Smooth muscle cell (in vitro differentiated cells): ENCODE measurements around the gene ASRGL1. TPM values are rescaled to one million over a fixed set of nuclear protein-coding genes. Genes with fewer than 3 reads are reported as not detected.

ENCODE experiments used
- DNase-seq: peaks from one replicate; lab custom pipeline; 2025; ENCODE audit not compliant: unreplicated experiment; lab: John Stamatoyannopoulos, UW
- H2AFZ ChIP-seq: fragments of 200-600 bp; sonication (generic); 2 replicates; pipeline ENCODE4 v1.6.0; 2016; ENCODE audit warnings: antibody characterized with exemption, low read depth, mild to moderate bottlenecking
- H3F3A ChIP-seq: fragments of 200-600 bp; sonication (generic); 2 replicates; pipeline ENCODE4 v1.6.0; 2017; ENCODE audit warnings: antibody characterized with exemption, low read depth
- H3K27ac ChIP-seq: fragments of 200-600 bp; sonication (generic); 2 replicates; pipeline ENCODE4 v1.5.1; 2016; ENCODE audit warnings: low read depth, mild to moderate bottlenecking
- H3K27me3 ChIP-seq: fragments of 200-600 bp; sonication (generic); 2 replicates; pipeline ENCODE4 v1.6.1; 2016; ENCODE audit warnings: low read depth, mild to moderate bottlenecking
- H3K36me3 ChIP-seq: fragments of 200-600 bp; sonication (generic); 2 replicates; pipeline ENCODE4 v1.5.1; 2016; ENCODE audit warnings: low read depth
- H3K4me1 ChIP-seq: fragments of 200-600 bp; sonication (generic); 2 replicates; pipeline ENCODE4 v1.5.1; 2016; ENCODE audit warnings: low read depth
- H3K4me2 ChIP-seq: fragments of 200-600 bp; sonication (generic); 2 replicates; pipeline ENCODE4 v1.6.0; 2016; ENCODE audit warnings: mild to moderate bottlenecking
- H3K4me3 ChIP-seq: fragments of 200-600 bp; sonication (generic); 2 replicates; pipeline ENCODE4 v1.5.1; 2016; ENCODE audit warnings: mild to moderate bottlenecking
- H3K79me2 ChIP-seq: fragments of 200-600 bp; sonication (generic); 2 replicates; pipeline ENCODE4 v1.6.0; 2016; ENCODE audit warnings: low read depth, mild to moderate bottlenecking
- H3K9ac ChIP-seq: fragments of 200-600 bp; sonication (generic); 2 replicates; pipeline ENCODE4 v1.6.0; 2016; ENCODE audit warnings: low read depth
- H3K9me3 ChIP-seq: fragments of 200-600 bp; sonication (generic); replicated peaks from 2 replicates; pipeline ENCODE4 v1.5.1; 2016; ENCODE audit warnings: low read depth
- H4K20me1 ChIP-seq: fragments of 200-600 bp; sonication (generic); 2 replicates; pipeline ENCODE4 v1.6.0; 2016; ENCODE audit warnings: low read depth
- CTCF ChIP-seq: fragments of 200-600 bp; sonication (generic); IDR thresholded peaks from 2 replicates; pipeline ENCODE4 v1.5.1; 2017; ENCODE audit warnings: borderline replicate concordance, mild to moderate bottlenecking, antibody characterized with exemption; ENCODE audit not compliant: insufficient read depth, poor library complexity, severe bottlenecking
- WGBS: methylation state at CpG from one replicate; pipeline ENCODE4 v1.1.7; 2016; ENCODE audit warnings: low lambda C conversion rate; 5-methylcytosine and 5-hydroxymethylcytosine counted together
- polyA plus RNA-seq: library from polyadenylated mRNA; unstranded; fragments of >200 nt; fragmentation: Nextera tagmentation; extraction: Ambion mirVana; gene quantifications from 2 replicates; pipeline ENCODE4 v1.2.1, GENCODE V29; 2016
- total RNA-seq: library from RNA; depleted of rRNA; stranded (reverse); fragments of >200 nt; gene quantifications from 2 replicates; pipeline ENCODE4 v1.2.3, GENCODE V29; 2014

Gene ASRGL1
- total and polyA plus RNA-seq, 2 experiments from 2014 or later: 0.97 to 1.4 TPM

GRCh38 chr11:62391642-62392425 lies 54.6 kb downstream of the ASRGL1 start:
- no peaks in the 10 kb centered on the region for H3K79me2 ChIP-seq
- H3K27me3 ChIP-seq: no peaks in the 10 kb centered on the region
- peaks cover 5% of the 10 kb centered on the region for H3F3A ChIP-seq
- H3K4me2 ChIP-seq: no peak overlapping the region
- DNase-seq: no peak
- H3K4me1 ChIP-seq: no peaks in the 10 kb centered on the region
- no peak overlapping the region for H3K4me3 ChIP-seq
- no peak overlapping the region for H3K27ac ChIP-seq
- no peaks in the 10 kb centered on the region for H4K20me1 ChIP-seq
- H3K9me3 ChIP-seq: no peaks in the 10 kb centered on the region
- WGBS: 90% methylated on average over 16 of the region's 16 CpGs
- H3K9ac ChIP-seq: no peak overlapping the region
- no peak for TF ChIP-seq CTCF
- no peaks in the 10 kb centered on the region for H3K36me3 ChIP-seq
- H2AFZ ChIP-seq: no peak overlapping the region

DNA sequence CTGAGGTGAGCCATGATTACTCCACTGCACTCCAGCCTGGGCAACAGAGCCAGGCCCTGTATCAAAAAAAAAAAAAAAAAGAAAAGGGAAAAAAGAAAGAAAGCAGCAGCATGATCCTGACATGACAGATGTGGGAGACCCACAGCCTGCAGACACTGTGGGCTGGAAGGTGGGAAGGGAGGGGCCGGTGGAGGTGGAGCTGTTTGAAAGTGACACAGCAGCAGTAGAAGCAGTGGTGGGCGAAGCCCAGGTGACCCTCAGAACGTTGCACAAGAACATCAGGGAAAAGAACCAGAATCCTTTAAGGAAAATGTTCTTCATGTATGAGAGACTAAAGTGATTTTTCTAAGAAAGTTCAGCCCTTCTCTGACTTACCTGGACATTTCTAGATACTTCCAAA lies 55.3 kb downstream of the ASRGL1 start:
- H3K27me3 ChIP-seq: no peaks in the 10 kb centered on the region
- H3F3A ChIP-seq: peaks cover 11% of the 10 kb centered on the region
- H2AFZ ChIP-seq: no peak overlapping the region
- no peak overlapping the region for H3K9ac ChIP-seq
- no peaks in the 10 kb centered on the region for H4K20me1 ChIP-seq
- no peak for DNase-seq
- no peak for TF ChIP-seq CTCF
- H3K4me2 ChIP-seq: no peak overlapping the region
- no peak overlapping the region for H3K27ac ChIP-seq
- no peaks in the 10 kb centered on the region for H3K9me3 ChIP-seq
- no peaks in the 10 kb centered on the region for H3K4me1 ChIP-seq
- WGBS: 83% methylated on average over 3 of the region's 3 CpGs
- no peaks in the 10 kb centered on the region for H3K36me3 ChIP-seq
- H3K4me3 ChIP-seq: no peak overlapping the region
- H3K79me2 ChIP-seq: no peaks in the 10 kb centered on the region

GRCh38 chr11:62393061-62393611 lies 55.9 kb downstream of the ASRGL1 start:
- 87% methylated on average over 12 of the region's 12 CpGs for WGBS
- no peak overlapping the region for H3K27ac ChIP-seq
- H3K36me3 ChIP-seq: no peaks in the 10 kb centered on the region
- no peak overlapping the region for H3K4me2 ChIP-seq
- H4K20me1 ChIP-seq: no peaks in the 10 kb centered on the region
- H2AFZ ChIP-seq: no peak overlapping the region
- DNase-seq: no peak
- no peak overlapping the region for H3K4me3 ChIP-seq
- H3K27me3 ChIP-seq: no peaks in the 10 kb centered on the region
- TF ChIP-seq CTCF: no peak
- H3K4me1 ChIP-seq: no peaks in the 10 kb centered on the region
- H3K9me3 ChIP-seq: no peaks in the 10 kb centered on the region
- no peaks in the 10 kb centered on the region for H3K79me2 ChIP-seq
- no peak overlapping the region for H3K9ac ChIP-seq
- peaks cover 18% of the 10 kb centered on the region for H3F3A ChIP-seq
